Stimulated activated CD4-positive, alpha-beta T cell treated with anti-CD3 and anti-CD28 coated beads, TNF-alpha, amount 100 ng/mL, for 24 hours (primary cell): ENCODE results near the gene NCKIPSD.

Experiments
- DNase-seq, 3 experiments: peaks; one replicate each; pipeline ENCODE4 v3.0.0-alpha.2; 2020; ENCODE audit warnings: low read depth in 3 of 3

Gene NCKIPSD

GRCh38 chr3:48648188-48648850, 37.4 kb downstream of the NCKIPSD start:
- no peak for DNase-seq

- DNase-seq, result no peak
Observed at GRCh38 chr3:48647714-48648113, 38.0 kb downstream of the NCKIPSD start.

GRCh38 chr3:48644898-48645760, 40.6 kb downstream of the NCKIPSD start:
- no peak for DNase-seq

GRCh38 chr3:48642605-48643004, 43.1 kb downstream of the NCKIPSD start:
- DNase-seq, result no peak

- DNase-seq, result no peak
Observed at GRCh38 chr3:48641396-48641795, 44.3 kb downstream of the NCKIPSD start.

- DNase-seq, result no peak
Observed at GRCh38 chr3:48639944-48640606, 45.6 kb downstream of the NCKIPSD start.

GRCh38 chr3:48637305-48637704, 48.4 kb downstream of the NCKIPSD start:
- DNase-seq, result no peak

GRCh38 chr3:48636149-48636655, 49.5 kb downstream of the NCKIPSD start:
- no peak for DNase-seq

- DNase-seq, result peak; percentile 87 to 96 (median 87)
Observed at GRCh38 chr3:48635222-48636021, 50.3 kb downstream of the NCKIPSD start, which contains the start of gene SLC26A6. Gene SLC26A6, minus strand, starts transcription at chr3:48635461. Its CDS starts 68 bp downstream, at chr3:48635393.

GRCh38 chr3:48634661-48635221, 51.0 kb downstream of the NCKIPSD start:
- peak; percentile 25 to 61 (median 29) for DNase-seq

- DNase-seq, result no peak
Observed at GRCh38 chr3:48633743-48634142, 52.0 kb downstream of the NCKIPSD start.

GRCh38 chr3:48633256-48633655, 52.5 kb downstream of the NCKIPSD start:
- DNase-seq, result no peak

- DNase-seq, result no peak
Observed at GRCh38 chr3:48631516-48632448, 53.9 kb downstream of the NCKIPSD start.

- no peak for DNase-seq
Observed at GRCh38 chr3:48630833-48631232, 54.9 kb downstream of the NCKIPSD start.

GRCh38 chr3:48630407-48630806, 55.3 kb downstream of the NCKIPSD start:
- no peak for DNase-seq

- no peak for DNase-seq
Observed at GRCh38 chr3:48629894-48630293, 55.8 kb downstream of the NCKIPSD start.

- DNase-seq, result no peak
Observed at GRCh38 chr3:48628277-48629017, 57.3 kb downstream of the NCKIPSD start.

- DNase-seq, result no peak
Observed at GRCh38 chr3:48625600-48625999, 60.1 kb downstream of the NCKIPSD start.

GRCh38 chr3:48624767-48625166, 60.9 kb downstream of the NCKIPSD start:
- DNase-seq, result no peak
